Umbilical cord (tissue), 2 donors: ENCODE measurements around the gene ANTKMT. TPM values are rescaled to one million over a fixed set of nuclear protein-coding genes. Genes with fewer than 3 reads are reported as not detected.

Experiments
- DNase-seq: peaks from one replicate; pipeline ENCODE4 v3.0.0-alpha.2; 2015; ENCODE audit warnings: low spot score
- total RNA-seq: library from RNA; depleted of rRNA; stranded (reverse); fragments of >200 nt; gene quantifications from one replicate; pipeline ENCODE4 v1.2.3, GENCODE V29; 2014; ENCODE audit warnings: low replicate concordance; ENCODE audit not compliant: insufficient read depth

Gene ANTKMT
- total RNA-seq, 1 donor from 2014 or later: 35.6 TPM

GRCh38 chr16:726438-727290, 5.7 kb downstream of the ANTKMT start, which contains the start of the genes CCDC78 and HAGHL:
Gene CCDC78 (minus strand): TSS chr16:726443. CDS start chr16:726367, 76 bp downstream.
Gene HAGHL (plus strand): TSS chr16:727106. CDS start chr16:727510, 404 bp downstream.
- DNase-seq: no peak

GRCh38 chr16:727291-727977, 6.5 kb downstream of the ANTKMT start:
- no peak for DNase-seq

GRCh38 chr16:728131-728889, 7.4 kb downstream of the ANTKMT start:
- peak; percentile 50 for DNase-seq

- DNase-seq: no peak
These were observed 8.2 kb downstream of the ANTKMT start for GRCh38 chr16:728890-729744.

- no peak for DNase-seq
These were observed 9.1 kb downstream of the ANTKMT start for GRCh38 chr16:729768-730665.

- DNase-seq: no peak
These were observed 9.9 kb downstream of the ANTKMT start for GRCh38 chr16:730666-731509.

GRCh38 chr16:732332-732731, 11.4 kb downstream of the ANTKMT start:
- no peak for DNase-seq

- no peak for DNase-seq
These were observed 12.0 kb downstream of the ANTKMT start for GRCh38 chr16:732936-733335.

GRCh38 chr16:733382-734207, 12.6 kb downstream of the ANTKMT start:
- DNase-seq: no peak

- DNase-seq: no peak
These were observed 13.4 kb downstream of the ANTKMT start for GRCh38 chr16:734208-734980.

- DNase-seq: no peak
These were observed 14.3 kb downstream of the ANTKMT start for GRCh38 chr16:734981-735881.

- DNase-seq: no peak
These were observed 15.1 kb downstream of the ANTKMT start for GRCh38 chr16:735982-736453.

- DNase-seq: no peak
These were observed 16.1 kb downstream of the ANTKMT start for GRCh38 chr16:736936-737481.

- DNase-seq: no peak
These were observed 18.9 kb downstream of the ANTKMT start for GRCh38 chr16:739560-740458.

- no peak for DNase-seq
These were observed 19.5 kb downstream of the ANTKMT start for GRCh38 chr16:740459-740763.
